Activated CD8-positive, alpha-beta memory T cell treated with anti-CD3 and anti-CD28 coated beads, Interleukin-2, amount 50 U/mL, for 1 hour (primary cell): ENCODE data around the gene LIPN.
"Not testable (repeated sequence)": the region's sequence is repeated elsewhere in the genome, so short reads cannot be mapped to it uniquely, and the experiment has no call there.

ENCODE experiments used
- DNase-seq: peaks from one replicate; pipeline ENCODE4 v3.0.0-alpha.2; 2020; ENCODE audit errors: extremely low read depth

LIPN gene

GRCh38 chr10:88759366-88760101 lies at the start of gene LIPN:
Gene LIPN (plus strand): TSS chr10:88760020. CDS start chr10:88761406, 1,386 bp downstream.
- no peak for DNase-seq

- DNase-seq, result no peak
These were observed 44.3 kb upstream of the LIPN start for GRCh38 chr10:88715517-88715916.

GRCh38 chr10:88721392-88721791 lies 38.4 kb upstream of the LIPN start:
- no peak for DNase-seq

GRCh38 chr10:88725798-88726197 lies 34.0 kb upstream of the LIPN start:
- no peak for DNase-seq

- no peak for DNase-seq
These were observed 31.6 kb upstream of the LIPN start for GRCh38 chr10:88728107-88728763.

GRCh38 chr10:88730864-88731263 lies 29.0 kb upstream of the LIPN start:
- no peak for DNase-seq

- no peak for DNase-seq
These were observed 28.5 kb upstream of the LIPN start for GRCh38 chr10:88731296-88731695.

GRCh38 chr10:88733215-88733614 lies 26.6 kb upstream of the LIPN start:
- no peak for DNase-seq

- no peak for DNase-seq
These were observed 24.2 kb upstream of the LIPN start for GRCh38 chr10:88735661-88736060.

GRCh38 chr10:88741921-88742320 lies 17.9 kb upstream of the LIPN start:
- not testable (repeated sequence) for DNase-seq

GRCh38 chr10:88742448-88742847 lies 17.4 kb upstream of the LIPN start:
- no peak for DNase-seq

GRCh38 chr10:88744002-88744401 lies 15.8 kb upstream of the LIPN start:
- no peak for DNase-seq

GRCh38 chr10:88745633-88746032 lies 14.2 kb upstream of the LIPN start:
- no peak for DNase-seq

GRCh38 chr10:88754287-88754686 lies 5.5 kb upstream of the LIPN start:
- no peak for DNase-seq

- DNase-seq, result no peak
These were observed 4.1 kb upstream of the LIPN start for GRCh38 chr10:88755753-88756152.

GRCh38 chr10:88756660-88757059 lies 3.2 kb upstream of the LIPN start:
- no peak for DNase-seq

- DNase-seq, result no peak
These were observed 3.1 kb downstream of the LIPN start for GRCh38 chr10:88762906-88763305.

GRCh38 chr10:88763441-88763840 lies 3.6 kb downstream of the LIPN start:
- no peak for DNase-seq

- no peak for DNase-seq
These were observed 4.3 kb downstream of the LIPN start for GRCh38 chr10:88764110-88764509.

GRCh38 chr10:88765816-88766215 lies 6.0 kb downstream of the LIPN start:
- no peak for DNase-seq

GRCh38 chr10:88769384-88769783 lies 9.6 kb downstream of the LIPN start:
- no peak for DNase-seq

GRCh38 chr10:88781206-88781605 lies 21.4 kb downstream of the LIPN start:
- no peak for DNase-seq

GRCh38 chr10:88782222-88782621 lies 22.4 kb downstream of the LIPN start:
- DNase-seq, result no peak

GRCh38 chr10:88783724-88784123 lies 23.9 kb downstream of the LIPN start:
- no peak for DNase-seq
